NCI-H2029 treated with DMSO at 0.1 percent for 48 hours (cell line): ENCODE measurements around the gene KRTAP16-1.
A peak's percentile ranks its signal among the peaks of the same experiment; 100 is the strongest.

ENCODE experiments used
- DNase-seq: peaks from one replicate; lab custom pipeline; 2025; lab: John Stamatoyannopoulos, UW

Gene KRTAP16-1

DNA sequence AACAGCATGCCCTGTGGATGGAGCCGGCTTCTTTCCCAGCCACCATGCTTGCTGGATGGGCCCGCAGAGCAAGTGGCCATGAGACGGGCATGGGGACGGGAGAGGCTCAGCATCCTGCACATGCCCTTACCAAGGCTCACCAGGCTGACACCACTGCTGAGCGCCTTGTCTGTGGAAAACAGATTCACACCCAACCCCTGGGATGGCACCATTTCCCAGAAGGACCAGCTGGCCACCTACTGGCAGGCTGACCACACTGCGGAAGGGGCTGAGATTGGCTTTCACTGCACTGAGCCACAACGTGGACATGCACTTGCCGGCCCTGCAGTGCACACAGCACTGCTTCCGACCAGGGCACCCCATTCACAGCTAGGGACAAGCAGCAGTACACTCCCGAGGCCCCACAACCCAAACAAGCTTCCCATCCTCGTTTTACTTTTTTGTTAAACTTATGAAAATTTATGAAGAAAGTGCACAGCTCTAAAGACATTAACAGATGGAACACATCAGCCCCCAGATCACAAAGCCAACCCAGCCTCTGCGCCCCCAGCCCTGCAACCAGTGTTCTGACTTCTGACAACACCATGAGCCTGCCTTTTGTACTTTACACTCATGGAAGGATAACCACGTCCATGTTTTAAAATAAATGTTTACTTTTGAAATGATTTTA is 20.3 kb upstream of the KRTAP16-1 start:
- peak; percentile 18 for DNase-seq

DNA sequence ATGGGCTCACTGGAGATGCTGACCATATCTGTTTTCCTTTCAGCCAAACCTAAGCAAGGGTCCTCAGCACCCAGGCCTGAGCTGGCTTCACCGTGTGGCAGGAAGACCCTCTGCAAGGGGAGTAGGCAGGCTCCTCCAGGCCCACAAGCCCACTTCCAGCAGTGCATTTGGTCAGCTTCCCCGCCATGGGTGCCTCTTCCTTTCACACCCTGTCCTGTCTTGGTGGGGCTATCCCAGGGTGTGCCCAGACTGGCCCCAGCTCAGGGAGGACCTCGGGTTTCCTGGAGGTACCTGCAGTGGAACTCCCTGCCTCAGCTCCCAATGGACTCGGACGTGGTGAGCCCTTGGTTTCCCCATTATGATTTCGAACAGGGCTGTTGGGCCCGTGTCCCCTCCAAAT is 19.1 kb upstream of the KRTAP16-1 start:
- no peak for DNase-seq

DNA sequence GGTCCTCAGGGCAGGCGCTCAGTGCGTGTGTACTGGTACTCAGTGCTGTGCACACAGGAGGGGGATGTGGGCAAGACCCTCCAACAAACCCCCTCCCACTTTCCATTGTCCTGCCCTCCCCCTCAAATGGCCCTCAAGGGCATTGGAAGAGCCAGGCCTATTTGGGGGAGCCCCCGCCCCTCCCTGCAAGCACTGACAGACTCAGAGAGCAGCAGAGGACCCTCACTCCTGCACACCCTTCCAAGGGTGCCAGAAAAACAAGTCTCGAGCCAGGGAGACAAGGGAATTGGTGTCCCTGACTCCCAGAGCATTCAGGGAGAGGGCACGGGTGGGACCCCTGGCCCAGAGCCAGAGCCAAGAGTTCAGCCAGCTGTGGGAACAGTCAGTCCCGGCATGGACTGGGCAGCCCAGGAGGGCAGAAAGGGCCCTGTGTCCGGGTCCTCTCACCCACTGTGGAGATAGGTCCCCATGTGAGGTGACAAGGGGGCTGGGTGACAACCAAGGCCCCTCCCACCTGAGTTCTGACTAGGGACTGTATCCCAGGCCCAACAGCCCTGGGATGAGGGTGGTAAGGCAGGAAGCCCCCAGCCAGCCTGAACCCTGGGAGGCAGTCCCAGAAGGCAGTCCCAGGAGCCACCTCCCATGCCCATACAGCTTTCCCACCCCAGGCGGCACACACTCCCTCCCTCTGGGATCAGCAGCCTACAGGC is 18.5 kb upstream of the KRTAP16-1 start:
- no peak for DNase-seq

DNA sequence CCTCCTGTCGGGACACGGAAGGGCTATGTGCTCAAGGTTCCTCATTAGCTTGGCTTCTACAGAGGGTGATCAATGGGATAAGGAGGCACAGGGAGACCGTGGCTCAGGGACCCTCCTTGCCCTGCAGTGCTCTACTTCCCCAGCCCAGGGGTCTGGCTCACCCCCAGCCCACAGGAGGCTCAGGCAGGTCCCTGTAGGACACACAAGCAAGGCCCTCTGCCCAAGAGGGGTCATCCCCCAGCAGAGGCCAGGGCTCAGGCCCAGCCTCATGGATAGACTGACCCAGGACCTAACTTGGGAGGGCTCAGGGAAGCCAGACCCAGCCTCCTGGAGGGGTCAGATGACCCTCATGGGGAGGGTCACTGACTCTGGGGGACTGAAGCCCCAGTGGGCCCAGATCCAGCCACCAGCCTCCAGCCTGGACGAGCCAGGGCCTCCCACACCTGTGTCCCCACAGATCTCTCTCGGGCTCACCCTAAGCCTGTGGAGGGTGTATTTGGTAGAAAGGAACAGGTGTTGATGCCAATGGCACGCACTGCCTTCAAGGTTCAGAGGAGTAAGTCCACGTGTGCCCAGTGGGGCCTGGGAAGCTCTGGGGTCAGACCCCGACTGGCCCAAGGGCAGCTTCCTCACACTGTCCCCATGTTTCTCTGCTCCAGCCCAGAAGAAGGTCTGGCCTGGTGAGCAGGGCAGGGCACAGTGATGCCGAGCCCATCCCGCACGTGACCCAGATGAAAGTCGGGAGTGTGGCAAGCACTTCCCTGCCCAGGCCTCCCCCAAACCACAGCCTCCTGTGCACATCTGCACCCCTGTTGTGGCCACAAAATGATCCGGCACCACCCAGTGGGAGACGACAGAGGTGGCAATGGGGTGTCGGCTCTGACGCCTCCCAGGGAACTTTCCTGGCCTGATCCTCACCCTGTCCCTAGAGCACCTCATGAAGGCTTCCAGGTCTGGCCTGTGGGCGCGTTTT is 17.4 kb upstream of the KRTAP16-1 start:
- no peak for DNase-seq

DNA sequence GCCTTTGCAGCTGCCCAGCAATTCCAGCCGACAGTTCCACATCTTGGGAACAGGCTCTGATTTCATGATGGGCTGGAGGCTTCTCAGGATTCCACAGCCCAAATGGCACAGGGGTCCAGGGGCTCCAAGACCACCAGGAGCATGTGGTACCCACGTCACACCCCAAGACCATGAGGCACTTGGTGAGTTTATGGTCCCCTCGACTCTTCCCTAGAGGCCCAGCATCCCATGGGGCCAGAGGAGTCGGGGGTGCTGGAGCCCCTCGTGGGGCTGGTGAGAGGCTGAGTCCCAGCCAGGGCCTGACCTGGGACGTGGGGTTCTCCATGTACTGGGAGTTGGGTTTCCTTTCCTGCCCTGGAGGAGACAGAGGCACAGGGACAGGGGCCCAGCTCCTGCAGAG is 16.5 kb upstream of the KRTAP16-1 start:
- DNase-seq: no peak

DNA sequence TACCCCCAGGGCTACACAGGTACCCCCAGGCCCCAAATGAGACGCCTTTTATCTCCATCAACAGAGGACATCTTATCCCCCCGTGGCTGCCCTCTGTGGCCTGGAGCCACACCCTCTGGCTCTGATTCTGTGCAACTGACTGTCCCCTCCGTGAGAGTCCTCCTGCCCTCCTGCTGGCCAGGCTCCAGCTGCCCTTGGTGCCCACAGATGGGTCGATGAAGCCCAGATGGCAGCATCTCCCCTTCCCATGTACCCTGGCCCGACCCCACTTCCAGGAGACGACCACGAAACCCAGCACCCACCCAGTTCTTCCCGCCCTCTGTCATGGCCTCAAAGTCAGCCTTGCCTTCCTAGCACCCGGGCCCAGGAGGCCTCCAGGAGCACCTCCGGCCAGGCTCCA is 16.0 kb upstream of the KRTAP16-1 start:
- no peak for DNase-seq

DNA sequence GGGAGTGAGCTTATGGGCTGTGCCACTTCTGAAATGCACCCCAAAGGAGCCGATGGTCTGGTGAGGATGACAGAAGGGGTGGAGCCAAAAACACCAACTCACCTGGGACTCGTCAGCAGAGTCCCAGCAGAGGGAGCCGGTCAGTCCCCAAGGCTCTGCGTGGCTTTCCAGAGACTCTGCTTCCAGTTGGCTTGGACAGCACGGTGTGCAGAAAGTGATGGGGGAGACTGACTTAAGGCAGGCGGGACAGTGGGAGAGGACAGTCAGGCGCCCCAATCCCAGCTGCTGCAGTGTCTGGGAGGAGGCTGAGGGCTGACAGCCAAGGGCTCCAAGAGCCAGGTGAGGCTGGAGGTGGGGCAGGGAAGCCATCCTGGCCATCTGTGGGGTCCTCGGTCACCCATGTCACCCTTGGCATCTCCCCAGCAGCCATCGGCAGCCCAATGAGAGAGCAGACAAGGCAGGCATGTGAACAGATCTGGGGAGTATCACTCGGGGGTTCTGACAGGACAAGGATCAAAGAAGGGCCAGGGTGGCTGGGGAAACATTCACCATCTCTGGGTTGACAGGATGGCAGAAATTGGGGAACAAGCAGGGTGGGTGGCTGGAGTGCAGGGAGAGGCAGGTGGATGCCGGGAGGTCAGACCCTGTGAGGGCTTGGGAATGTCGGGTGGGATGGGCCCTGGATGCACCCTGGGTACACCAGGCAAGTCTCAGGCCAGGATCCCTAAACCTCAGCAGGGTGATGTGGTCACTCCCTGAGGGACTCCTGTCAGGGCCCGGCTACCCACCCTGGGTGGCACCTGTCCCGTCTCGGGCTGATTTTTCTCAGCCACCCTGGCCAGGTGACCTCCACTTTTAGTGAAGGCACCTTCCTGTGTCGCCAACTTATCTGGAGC is 15.3 kb upstream of the KRTAP16-1 start:
- no peak for DNase-seq

DNA sequence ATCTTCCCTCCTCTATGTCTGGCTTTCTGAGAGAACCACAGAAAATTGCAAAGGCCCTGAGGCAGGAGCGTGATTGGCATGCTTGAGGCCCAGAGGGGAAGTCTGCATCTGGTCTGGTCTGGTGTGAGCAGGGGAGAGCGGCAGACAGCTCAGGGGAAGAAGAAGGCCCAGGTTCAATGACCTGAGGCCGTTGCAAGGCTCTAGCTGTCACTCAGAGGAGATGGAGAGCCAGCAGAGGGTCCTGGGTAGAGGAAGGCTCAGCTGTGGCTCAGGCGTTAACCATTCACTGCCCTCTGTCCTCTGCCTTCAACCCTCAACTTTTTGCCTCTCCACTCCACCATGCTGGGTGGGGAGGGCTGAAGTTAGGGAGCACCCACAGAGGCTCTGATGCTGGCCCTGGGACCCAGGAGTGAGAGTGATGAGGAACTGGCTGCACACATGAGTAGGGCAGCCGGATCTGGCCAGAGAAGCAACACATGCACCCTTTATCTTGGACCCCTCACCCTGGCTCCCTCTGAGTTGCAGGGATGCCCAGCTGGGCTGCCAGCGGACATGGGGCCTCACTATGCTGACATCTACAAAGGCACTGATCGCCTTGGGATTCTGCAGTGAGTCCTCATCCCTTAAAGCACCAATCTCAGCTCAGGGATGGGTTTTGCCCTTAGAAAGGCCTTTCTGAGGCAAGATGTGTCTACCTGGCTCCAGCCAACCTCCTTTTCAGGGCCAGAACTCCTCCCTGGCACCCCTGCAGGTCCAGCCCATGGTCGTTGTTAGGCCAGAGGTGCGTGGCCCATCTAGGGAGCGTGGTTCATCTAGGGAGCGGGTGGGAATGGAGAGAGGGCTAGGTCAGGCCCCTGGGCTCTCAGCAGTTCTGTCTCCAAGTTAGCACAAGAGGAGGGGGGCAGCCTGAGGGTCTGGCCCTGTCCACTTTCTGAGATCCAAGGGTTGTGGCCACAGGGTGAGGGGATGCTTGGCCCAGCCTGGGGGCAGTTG is 14.1 kb upstream of the KRTAP16-1 start:
- DNase-seq: no peak

DNA sequence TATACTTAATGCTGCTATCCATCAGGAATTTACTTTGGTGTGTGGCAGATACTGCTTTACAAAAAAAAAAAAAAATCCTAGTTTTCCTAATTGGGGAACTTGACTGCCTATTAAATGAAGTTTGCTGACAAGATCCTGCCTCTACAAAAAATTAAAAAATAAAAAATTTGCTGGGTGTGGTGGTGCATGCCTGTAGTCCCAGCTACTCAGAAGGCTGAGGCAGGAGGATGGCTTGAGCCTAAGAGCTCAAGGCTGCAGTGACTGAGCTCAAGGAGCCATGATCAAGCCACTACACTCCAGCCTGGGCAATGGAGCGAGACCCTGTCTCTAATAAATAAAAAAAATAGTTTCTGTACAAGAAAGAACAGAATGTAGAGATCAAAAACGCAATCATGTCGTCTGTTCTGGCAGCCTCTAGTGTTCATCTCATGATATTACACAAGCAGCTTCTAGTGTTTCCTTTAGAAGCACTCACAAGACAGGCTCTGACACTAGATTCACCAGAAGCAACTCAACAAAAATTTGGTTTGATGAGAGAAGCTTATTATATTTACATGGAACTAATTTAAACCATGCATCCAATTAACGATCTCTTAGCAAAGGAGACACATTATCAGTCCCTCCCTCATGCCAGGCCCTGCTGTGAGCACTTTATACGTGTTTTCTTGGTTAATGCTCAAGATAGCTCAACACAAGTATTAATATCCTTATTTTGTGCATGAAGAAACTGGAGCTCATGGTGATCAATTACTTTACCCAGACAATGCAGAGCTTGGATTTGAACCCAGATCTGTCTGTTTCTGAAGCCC is 13.2 kb upstream of the KRTAP16-1 start:
- peak; percentile 57 for DNase-seq

DNA sequence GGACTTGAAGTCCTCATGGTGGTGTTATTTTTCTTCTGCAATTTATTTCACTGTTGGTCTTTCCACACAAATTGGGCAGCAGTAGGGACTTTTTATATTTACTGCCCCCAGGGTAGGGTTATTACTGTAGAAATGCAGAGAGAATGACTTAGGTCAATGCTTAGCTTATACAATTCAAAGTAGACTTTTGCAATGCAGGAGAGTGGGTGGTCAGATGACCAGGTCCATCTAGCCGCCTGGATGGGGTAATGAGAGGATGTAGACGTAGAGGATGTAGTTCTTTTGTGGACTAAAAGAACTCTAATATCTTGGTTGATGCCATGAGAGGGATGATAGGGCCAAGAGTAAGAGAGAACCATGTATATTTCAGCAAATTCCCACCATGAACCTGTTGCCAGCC is 9.1 kb upstream of the KRTAP16-1 start:
- DNase-seq: no peak

DNA sequence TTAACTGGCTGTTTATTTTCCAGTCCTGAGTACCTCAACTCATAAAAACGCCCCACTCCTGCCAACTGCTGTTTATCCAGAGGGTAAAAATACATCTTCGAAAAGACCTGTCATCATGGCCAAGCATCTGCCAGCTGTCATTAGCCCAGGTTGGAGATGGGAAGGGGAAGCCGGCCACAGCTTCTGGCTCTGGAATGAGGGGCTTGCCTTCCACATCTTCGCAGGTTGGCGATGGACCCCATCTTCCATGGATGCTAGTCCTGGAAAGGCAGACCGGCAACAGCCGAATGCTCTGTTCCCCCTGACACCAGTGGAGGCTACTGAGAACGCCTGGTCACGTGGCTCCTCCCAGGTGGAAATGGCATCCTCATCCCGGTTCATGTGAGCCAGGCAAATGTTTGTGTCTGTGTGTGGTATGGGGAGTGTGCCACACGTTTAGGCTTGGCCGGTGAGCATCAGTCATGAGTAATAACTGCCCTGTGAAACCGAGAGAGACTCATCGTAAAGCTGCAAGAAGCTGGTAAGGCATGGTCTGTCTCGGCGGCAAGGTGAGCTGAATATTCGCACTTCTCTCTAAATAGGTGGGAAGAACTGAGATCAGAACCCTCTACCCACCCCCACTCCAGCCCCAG is 6.8 kb upstream of the KRTAP16-1 start:
- no peak for DNase-seq

DNA sequence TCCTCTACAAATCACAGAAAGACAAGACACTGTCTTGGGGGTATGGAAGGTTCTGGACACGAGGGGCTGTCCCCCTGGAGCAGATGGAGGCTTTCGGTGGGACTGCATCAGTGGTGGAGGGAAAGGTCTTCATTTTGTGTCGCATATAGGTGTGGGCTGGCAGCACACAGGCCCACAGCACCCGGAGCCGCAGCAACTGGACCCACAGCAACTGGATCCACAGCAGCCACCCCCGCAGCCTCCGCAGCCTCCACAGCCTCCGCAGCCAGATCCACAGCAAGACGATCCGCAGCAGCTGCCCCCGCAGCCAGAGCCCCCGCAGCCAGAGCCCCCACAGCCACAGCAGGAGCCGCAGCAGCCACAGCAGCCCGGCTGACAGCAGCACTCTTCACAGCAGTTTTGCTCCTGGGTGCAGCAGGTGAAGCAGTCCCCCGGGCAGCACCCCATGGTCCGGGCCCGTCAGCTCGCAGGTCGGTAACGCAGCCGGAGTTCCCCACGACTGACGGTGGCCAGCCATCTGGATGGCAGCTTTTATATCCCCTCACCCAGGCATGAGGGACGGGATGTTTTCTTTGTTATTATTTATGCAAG is 6.2 kb upstream of the KRTAP16-1 start, which contains the start of gene KRTAP17-1:
KRTAP17-1 (minus strand) TSS at position 507 of the 591 bp plus-strand sequence; CDS start at position 447, 60 bp downstream.
- no peak for DNase-seq

DNA sequence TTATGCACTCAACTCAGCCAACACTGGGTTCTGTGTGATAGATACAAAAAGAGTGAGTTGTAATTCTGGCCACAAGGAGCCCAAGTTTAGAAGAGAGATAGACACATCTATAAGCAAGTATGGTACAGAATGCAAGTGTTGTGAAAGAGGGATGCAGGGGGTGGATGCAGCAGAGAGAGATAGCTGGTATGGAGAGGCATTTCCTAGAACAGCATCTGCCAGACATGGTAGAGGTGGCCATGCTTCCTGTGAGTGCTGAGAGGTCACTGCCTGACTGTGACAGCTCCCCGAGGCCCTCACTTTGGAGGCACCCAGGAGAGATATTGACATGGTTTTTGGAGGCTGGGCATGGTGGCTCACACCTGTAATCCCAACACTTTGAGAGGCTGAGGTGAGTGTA is 2.0 kb upstream of the KRTAP16-1 start:
- no peak for DNase-seq

DNA sequence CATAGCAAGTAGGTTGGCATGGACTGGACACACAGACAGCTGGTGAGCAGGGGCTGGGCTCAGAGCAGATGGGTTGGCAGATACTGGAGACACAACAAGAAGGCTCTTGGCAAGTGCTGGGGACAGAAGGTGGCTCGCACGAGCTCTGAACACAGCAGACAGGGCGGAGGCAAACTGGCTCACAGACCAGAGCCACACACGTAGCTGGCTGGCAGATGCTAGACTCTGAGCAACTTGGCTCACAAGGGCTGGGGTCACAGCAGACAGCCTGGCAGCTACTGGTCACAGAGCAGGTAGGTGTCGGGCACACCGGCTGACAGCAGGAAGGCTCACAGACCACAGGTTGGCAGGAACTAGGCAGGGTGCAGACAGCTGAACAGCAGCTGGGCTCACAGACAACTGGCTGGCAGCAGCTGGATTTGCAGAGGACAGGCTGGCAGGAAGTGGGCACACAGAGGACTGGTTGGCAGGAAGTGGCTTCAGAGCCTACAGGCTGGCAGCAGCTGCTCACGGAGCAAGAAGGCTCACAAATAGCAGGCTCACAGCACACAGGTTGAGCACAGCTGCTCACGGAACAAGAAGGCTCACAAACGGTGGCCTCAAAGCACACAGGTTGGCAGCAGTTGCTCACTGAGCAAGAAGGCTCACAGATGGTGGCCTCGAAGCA is 725 bp downstream of the KRTAP16-1 start:
- DNase-seq: peak; percentile 82

DNA sequence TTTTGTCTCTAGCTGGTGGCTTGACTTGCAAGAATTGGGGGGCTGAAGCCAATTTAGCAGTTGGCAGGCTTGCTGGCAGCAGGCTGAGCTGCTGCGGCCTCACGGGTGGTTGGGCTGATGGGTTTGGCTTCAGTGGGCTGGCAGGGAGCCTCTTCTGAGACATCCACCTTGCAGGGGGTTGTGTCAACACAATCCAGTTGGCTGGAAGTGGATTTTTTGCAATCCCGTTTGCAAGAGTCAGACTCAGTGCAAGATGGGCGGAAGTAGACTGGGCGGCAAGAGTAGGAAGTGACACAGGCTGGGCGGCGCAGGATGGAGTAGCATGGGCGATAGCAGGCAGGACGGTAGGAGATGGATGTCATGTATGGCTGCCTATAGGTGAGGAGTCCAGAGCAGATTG is 1.5 kb downstream of the KRTAP16-1 start:
- DNase-seq: no peak

DNA sequence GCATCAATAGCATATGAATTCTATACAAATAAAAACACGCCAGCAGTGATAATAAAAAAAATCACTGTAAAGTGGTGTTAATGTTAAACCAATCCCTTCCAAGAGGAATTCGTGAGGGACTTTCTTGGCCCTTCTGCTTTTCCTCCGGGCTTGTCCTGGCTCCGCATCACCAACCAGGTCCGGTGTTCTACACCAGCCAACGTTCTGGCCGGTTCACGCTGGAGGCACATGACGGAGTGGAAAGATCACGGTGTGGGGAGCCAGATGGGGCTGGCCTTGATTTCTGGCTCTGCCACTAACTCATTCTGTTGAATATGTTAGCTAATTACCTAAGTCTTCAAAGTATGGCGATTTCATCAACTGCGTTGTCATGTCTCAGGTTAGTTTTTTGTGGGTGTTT is 5.0 kb downstream of the KRTAP16-1 start:
- DNase-seq: no peak

DNA sequence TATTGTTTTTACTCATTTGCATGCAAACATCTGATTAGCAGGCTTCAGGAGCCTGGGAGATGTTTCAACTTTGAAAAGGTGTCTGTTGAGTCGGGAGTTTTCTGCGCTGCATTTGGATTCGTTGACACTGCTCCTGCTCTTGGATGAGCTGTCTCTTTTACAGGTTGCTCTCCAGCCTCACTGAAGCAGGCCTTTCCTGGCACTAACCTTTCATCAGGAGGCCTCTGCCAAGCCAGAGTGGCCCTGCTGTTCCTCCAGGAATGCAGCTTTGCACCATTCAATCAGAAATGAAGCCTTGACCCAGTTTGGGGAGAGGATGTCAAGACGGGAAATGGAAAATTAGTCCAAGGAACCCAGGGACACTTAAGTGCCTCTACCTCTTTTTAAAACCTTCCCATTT is 6.1 kb downstream of the KRTAP16-1 start:
- no peak for DNase-seq
